ENCODE measurements around the gene TJAP1.
"Not testable (repeated sequence)": the region's sequence is repeated elsewhere in the genome, so short reads cannot be mapped to it uniquely, and the experiment has no call there.

The TJAP1 gene

DNA sequence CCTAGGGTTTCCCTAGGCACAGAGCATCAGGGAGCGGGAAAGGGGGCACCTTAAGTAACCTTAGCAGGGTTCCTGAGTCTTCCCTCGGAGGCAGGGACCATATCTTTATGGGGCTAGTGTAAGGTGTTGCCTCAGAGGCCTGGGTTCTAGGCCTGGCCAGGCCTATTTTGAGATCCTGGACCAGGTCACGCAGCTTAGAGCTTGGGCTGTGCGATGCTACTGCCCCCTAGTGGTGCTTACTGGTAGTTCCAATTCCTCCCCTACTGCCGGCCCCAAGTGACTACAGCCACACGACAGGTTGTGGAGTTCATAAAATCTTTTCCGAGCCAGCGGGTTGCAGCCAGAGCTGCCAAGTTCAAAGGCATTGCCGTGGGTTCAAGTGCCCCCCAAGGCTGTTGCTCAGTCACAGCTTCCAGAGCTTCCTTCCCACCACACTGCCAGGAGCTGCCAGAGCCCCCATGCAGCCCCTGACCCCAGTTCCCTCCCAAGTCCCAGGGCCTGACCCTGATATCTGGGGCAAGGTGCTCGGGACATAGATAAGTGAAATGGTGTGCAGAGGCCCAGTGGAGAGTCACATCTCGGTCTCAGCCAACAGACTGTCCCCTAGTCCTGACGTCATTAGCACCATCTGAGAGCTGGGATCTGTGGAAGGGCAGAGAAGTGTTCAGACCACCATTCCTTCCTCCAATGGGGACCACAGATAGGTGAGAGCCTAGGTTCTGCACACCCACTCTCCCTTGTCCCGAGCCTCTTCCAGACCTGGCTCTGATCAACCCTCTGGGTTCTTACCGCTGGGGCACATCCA lies 29.5 kb downstream of the TJAP1 start:
- no peak for FAIRE-seq

DNA sequence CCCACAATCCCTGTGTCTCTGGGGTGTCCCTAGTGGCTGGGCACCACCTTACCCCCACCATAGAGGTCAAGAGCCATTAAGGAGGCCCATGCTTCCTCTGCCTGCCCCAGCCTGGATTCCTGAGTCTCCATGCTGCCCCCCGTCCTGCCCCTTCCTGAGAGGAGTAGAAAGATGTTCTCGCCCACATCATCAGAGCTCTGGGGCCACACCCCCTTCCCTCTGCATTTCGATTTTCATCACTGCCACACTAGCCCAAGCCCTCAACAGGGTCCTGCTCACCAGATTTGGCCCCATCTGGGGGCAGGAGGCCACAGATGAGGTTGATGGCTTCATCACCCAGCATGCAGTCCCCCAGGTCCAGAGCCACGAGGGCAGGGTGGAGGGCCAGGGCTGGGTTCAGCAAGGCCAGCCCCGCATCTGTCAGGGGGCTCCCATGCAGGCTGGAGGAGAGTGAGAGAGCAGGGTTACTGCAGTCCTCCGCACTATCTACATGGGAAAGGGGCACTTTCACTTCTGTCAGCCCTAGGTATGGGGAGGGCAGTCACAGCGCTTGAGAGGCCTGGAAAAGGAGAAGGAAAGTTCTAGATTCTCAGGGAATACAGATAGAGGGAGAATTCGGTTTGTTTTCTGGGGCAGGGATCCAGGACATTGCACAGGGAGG lies 31.2 kb downstream of the TJAP1 start:
- no peak for FAIRE-seq

GRCh38 chr6:43509142-43509983 lies 32.0 kb downstream of the TJAP1 start:
- FAIRE-seq: no peak

GRCh38 chr6:43509984-43510826 lies 32.8 kb downstream of the TJAP1 start, which contains the start of gene LRRC73:
LRRC73 (minus strand) TSS chr6:43510346; CDS start chr6:43509785, 561 bp downstream.
- FAIRE-seq: no peak

GRCh38 chr6:43510827-43511163 lies 33.4 kb downstream of the TJAP1 start:
- FAIRE-seq: no peak

DNA sequence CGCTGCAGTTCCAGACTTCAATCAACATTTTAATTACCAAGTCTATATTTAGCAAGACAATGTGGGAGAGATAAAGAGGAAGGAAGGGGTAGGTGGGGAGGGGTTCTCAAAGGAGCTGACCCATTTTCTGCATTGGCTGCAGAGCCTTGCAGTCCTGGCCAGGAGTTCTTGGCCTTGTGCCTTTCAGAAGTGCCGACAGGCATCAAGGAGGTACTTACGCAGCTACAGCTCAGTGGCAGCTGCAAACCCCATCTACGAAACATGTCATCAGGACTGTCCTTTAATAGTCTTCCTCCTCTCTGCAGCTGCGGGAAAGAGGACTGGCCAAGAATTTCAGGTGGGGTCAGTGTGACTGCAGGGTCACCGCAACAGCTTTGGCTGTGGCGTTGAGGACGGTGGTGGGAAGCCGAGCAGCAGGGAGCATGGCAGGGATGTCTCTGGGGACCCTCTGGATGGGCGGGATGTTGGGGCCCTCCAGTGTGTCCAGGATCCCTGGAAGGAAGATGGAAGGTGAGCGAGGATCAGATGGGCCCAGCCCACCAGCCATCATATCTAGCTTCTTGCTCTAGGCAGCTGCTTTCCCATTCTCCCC lies 34.5 kb downstream of the TJAP1 start:
- FAIRE-seq: no peak

- no peak for FAIRE-seq
Observed at GRCh38 chr6:43515808-43516207, 38.4 kb downstream of the TJAP1 start.

DNA sequence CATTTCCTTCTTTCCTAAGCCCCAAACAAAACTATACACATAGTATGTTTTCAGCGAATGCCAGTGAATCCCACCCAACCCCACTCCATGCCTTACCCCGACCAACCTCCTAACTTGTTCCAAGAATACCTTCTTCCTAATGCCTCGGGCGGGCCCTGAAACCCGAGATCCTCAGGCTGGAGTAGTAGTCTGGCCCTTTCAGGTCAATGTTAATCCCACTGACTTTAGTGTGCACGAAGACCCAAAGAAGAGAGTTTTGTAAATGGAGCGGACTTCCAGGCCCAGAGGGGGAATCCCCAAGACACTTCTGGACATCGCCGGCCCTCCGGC lies 39.0 kb downstream of the TJAP1 start:
- FAIRE-seq: no peak

GRCh38 chr6:43516697-43517504 lies 39.5 kb downstream of the TJAP1 start, which contains the start of the genes POLR1C and YIPF3:
POLR1C (plus strand) TSS chr6:43517089; CDS start chr6:43517110, 21 bp downstream.
YIPF3 (minus strand) TSS chr6:43516926; CDS start chr6:43516807, 119 bp downstream.
- FAIRE-seq: no peak

- no peak for FAIRE-seq
Observed at GRCh38 chr6:43517505-43518357, 40.4 kb downstream of the TJAP1 start.

- no peak for FAIRE-seq
Observed at GRCh38 chr6:43520097-43520496, 42.7 kb downstream of the TJAP1 start.

GRCh38 chr6:43521836-43522235 lies 44.5 kb downstream of the TJAP1 start:
- FAIRE-seq: no peak

- FAIRE-seq: no peak
Observed at GRCh38 chr6:43522547-43523261, 45.3 kb downstream of the TJAP1 start.

DNA sequence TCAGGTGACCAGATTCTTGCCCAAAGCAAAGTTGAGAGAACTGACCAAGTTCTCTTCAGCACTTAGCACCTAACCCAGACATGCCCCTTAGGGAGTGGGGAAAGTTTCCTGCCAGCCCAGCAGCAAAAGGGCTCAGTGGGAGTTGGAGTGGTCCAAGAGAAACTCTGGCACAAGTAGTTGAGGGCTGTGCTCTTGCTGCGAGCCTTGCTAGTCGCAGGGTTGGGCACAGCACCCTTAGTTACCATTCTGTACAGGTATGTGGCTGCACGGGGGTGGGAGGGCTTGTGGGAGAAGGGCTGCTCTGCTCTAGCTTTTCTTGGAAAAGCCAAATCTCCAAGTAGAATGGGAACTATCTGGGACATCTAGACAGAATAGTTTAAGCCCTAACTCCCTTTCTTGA lies 45.9 kb downstream of the TJAP1 start:
- FAIRE-seq: no peak

- no peak for FAIRE-seq
Observed at GRCh38 chr6:43524483-43524961, 47.2 kb downstream of the TJAP1 start.

DNA sequence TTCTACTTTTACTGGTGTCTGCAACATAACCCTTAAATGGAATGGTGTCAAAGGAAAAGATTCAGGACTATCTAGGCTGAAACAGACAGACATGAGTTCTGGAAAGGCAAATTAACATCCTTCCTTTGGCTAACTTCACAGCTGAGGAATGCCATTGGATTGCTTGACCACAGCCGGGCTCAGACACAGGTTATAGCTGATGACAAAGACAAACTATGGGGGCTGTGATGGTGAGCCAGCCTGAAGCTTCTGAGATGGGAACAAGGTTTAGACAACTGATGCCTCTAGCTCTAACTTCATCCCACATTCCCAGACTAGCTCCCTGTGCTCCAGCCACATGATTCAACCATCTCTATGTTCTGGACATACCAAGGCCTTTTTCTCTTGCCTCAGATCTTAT lies 54.8 kb downstream of the TJAP1 start:
- no peak for FAIRE-seq

DNA sequence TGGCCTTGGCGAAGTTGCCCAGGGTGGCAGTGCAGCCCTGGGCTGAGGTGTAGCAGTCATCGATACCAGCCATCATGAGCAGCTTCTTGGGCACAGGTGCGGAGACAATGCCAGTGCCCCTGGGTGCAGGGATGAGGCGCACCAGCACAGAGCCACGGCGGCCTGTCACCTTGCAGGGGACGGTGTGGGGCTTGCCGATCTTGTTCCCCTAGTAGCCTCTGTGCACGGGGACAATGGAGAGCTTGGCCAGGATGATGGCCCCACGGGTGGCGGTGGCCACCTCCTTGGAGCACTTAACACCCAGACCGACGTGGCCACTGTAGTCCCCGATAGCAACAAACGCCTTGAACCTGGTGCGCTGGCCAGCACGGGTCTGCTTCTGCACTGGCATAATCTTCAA lies 61.6 kb downstream of the TJAP1 start:
- not testable (repeated sequence) for FAIRE-seq

DNA sequence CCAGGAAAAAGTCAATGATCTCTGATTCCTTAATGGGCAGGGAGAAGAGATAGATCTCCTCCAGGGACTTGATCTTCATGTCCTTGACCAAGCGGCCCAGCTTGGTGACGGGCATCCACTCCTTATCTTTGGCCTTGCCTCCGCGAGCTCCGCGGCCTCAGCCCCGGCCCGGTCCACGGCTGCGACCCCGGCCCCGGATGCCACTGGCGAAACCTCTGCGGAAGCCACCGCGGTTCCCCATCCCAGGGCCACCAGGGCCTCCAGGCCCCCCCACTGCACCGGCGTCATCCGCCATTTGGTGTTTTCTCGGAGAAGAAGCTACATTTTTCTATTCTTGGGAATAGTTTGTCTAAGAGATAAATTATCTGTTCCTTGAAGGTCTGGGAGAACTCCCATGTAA lies 62.0 kb downstream of the TJAP1 start:
- FAIRE-seq: not testable (repeated sequence)

DNA sequence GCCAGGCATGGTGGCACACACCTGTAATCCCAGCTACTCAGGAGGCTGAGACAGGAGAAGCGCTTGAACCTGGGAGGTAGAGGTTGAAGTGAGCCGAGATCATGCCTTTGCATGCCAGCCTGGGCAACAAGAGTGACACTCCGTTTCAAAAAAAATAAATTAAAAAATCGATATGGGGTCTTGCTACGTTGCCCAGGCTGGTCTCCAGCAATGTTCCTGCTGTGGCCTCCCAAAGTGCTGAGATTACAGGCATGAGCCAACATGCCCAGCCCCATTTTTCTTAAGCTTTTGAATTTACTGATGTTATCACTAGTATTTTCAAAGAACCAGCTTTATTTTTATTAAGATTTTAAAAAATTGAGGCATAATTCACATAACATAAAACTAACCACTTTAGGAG lies 63.1 kb downstream of the TJAP1 start:
- no peak for FAIRE-seq

All from colon (tissue), 2 donors.